Measurements from ENCODE around the gene IL9R.
"Not testable (repeated sequence)": the region's sequence is repeated elsewhere in the genome, so short reads cannot be mapped to it uniquely, and the experiment has no call there.

DNA sequence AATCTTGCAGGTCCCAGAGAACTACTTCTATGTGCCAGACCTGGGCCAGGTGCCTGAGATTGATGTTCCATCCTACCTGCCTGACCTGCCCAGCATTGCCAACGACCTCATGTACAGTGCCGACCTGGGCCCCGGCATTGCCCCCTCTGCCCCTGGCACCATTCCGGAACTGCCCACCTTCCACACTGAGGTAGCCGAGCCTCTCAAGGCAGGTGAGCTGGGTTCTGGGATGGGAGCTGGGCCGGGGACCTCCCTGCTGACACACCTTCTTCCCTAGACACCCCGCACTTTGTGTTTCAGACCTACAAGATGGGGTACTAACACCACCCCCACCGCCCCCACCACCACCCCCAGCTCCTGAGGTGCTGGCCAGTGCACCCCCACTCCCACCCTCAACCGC is 25.5 kb downstream of the IL9R start:
- TF ChIP-seq, protein P1, sequence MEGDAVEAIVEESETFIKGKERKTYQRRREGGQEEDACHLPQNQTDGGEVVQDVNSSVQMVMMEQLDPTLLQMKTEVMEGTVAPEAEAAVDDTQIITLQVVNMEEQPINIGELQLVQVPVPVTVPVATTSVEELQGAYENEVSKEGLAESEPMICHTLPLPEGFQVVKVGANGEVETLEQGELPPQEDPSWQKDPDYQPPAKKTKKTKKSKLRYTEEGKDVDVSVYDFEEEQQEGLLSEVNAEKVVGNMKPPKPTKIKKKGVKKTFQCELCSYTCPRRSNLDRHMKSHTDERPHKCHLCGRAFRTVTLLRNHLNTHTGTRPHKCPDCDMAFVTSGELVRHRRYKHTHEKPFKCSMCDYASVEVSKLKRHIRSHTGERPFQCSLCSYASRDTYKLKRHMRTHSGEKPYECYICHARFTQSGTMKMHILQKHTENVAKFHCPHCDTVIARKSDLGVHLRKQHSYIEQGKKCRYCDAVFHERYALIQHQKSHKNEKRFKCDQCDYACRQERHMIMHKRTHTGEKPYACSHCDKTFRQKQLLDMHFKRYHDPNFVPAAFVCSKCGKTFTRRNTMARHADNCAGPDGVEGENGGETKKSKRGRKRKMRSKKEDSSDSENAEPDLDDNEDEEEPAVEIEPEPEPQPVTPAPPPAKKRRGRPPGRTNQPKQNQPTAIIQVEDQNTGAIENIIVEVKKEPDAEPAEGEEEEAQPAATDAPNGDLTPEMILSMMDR (conservative IDR thresholded peaks at IDR 0.05; ENCODE audit: low read depth, low read length): not testable (repeated sequence)
- not testable (repeated sequence) for TF ChIP-seq FOS (IDR thresholded peaks at IDR 0.05; ENCODE audit: low read depth, low read length); POLR2A (IDR thresholded peaks at IDR 0.05; ENCODE audit: low read depth, low read length); RCOR1 (IDR thresholded peaks at IDR 0.05; ENCODE audit: insufficient replicate concordance, low read length); SMC3 (IDR thresholded peaks at IDR 0.05; ENCODE audit: low read depth, low read length); MXI1 (IDR thresholded peaks at IDR 0.05; ENCODE audit: borderline replicate concordance, low read depth, low read length); CEBPB (IDR thresholded peaks at IDR 0.05; ENCODE audit: low read depth, low read length); RFX5 (IDR thresholded peaks at IDR 0.05; ENCODE audit: low read depth, low read length); MAFK (IDR thresholded peaks at IDR 0.05; ENCODE audit: low read depth, low read length); RAD21 (IDR thresholded peaks at IDR 0.05; ENCODE audit: low read length)
- TF ChIP-seq, protein P2, sequence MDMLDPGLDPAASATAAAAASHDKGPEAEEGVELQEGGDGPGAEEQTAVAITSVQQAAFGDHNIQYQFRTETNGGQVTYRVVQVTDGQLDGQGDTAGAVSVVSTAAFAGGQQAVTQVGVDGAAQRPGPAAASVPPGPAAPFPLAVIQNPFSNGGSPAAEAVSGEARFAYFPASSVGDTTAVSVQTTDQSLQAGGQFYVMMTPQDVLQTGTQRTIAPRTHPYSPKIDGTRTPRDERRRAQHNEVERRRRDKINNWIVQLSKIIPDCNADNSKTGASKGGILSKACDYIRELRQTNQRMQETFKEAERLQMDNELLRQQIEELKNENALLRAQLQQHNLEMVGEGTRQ (IDR thresholded peaks at IDR 0.05; ENCODE audit: low read depth, low read length): not testable (repeated sequence)
